ENCODE data around the gene NUMBL.

GRCh38 chr19:40621283-40621682 lies 69.2 kb downstream of the NUMBL start:
- TF ChIP-seq, protein P1, sequence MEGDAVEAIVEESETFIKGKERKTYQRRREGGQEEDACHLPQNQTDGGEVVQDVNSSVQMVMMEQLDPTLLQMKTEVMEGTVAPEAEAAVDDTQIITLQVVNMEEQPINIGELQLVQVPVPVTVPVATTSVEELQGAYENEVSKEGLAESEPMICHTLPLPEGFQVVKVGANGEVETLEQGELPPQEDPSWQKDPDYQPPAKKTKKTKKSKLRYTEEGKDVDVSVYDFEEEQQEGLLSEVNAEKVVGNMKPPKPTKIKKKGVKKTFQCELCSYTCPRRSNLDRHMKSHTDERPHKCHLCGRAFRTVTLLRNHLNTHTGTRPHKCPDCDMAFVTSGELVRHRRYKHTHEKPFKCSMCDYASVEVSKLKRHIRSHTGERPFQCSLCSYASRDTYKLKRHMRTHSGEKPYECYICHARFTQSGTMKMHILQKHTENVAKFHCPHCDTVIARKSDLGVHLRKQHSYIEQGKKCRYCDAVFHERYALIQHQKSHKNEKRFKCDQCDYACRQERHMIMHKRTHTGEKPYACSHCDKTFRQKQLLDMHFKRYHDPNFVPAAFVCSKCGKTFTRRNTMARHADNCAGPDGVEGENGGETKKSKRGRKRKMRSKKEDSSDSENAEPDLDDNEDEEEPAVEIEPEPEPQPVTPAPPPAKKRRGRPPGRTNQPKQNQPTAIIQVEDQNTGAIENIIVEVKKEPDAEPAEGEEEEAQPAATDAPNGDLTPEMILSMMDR (IDR thresholded peaks at IDR 0.05) = no peak
- TF ChIP-seq POLR2A (IDR thresholded peaks at IDR 0.05) = no peak
